CD4-positive, alpha-beta T cell treated with Interleukin-12 subunit alpha and Interleukin-12 subunit beta, for 1 hour (primary cell): Measurements from ENCODE around the gene CLDN15.

Source experiments
- DNase-seq: peaks from one replicate; pipeline ENCODE4 v3.0.0-alpha.2; 2020

Gene CLDN15

GRCh38 chr7:101243646-101244374 lies 6.2 kb upstream of the CLDN15 start:
- DNase-seq = no peak

GRCh38 chr7:101241443-101242349 lies 4.1 kb upstream of the CLDN15 start:
- no peak for DNase-seq

GRCh38 chr7:101241015-101241363 lies 3.4 kb upstream of the CLDN15 start:
- DNase-seq = no peak

- DNase-seq = no peak
Observed at GRCh38 chr7:101240226-101241014, 2.8 kb upstream of the CLDN15 start.

- DNase-seq = no peak
Observed at GRCh38 chr7:101239951-101240220, 2.3 kb upstream of the CLDN15 start.

GRCh38 chr7:101239191-101239950 lies 1.8 kb upstream of the CLDN15 start:
- no peak for DNase-seq

- DNase-seq = no peak
Observed at GRCh38 chr7:101238226-101239182, 902 bp upstream of the CLDN15 start.

- DNase-seq = no peak
Observed at GRCh38 chr7:101236292-101236835, 1.2 kb downstream of the CLDN15 start.

- no peak for DNase-seq
Observed at GRCh38 chr7:101235522-101235921, 2.1 kb downstream of the CLDN15 start.

GRCh38 chr7:101235050-101235449 lies 2.6 kb downstream of the CLDN15 start:
- no peak for DNase-seq

GRCh38 chr7:101234636-101235035 lies 3.0 kb downstream of the CLDN15 start:
- DNase-seq = no peak

GRCh38 chr7:101233907-101234547 lies 3.6 kb downstream of the CLDN15 start:
- no peak for DNase-seq

- DNase-seq = no peak
Observed at GRCh38 chr7:101232141-101232850, 5.3 kb downstream of the CLDN15 start.

GRCh38 chr7:101231644-101232043 lies 6.0 kb downstream of the CLDN15 start:
- no peak for DNase-seq

- no peak for DNase-seq
Observed at GRCh38 chr7:101226721-101227120, 10.9 kb downstream of the CLDN15 start.

GRCh38 chr7:101225650-101226049 lies 12.0 kb downstream of the CLDN15 start:
- no peak for DNase-seq

- no peak for DNase-seq
Observed at GRCh38 chr7:101223528-101223927, 14.1 kb downstream of the CLDN15 start.

- no peak for DNase-seq
Observed at GRCh38 chr7:101222275-101222830, 15.2 kb downstream of the CLDN15 start.

GRCh38 chr7:101220295-101220694 lies 17.3 kb downstream of the CLDN15 start:
- no peak for DNase-seq
